OCI-LY3 (cell line): Measurements from ENCODE around the gene WWOX.

ENCODE experiments used
- CTCF ChIP-seq: fragments of 200-600, 300-600 bp; sonication (generic); IDR thresholded peaks from 2 replicates; pipeline ENCODE4 v1.5.1; 2014; ENCODE audit warnings: antibody characterized with exemption, low read length, low read depth
- EZH2phosphoT487 ChIP-seq: fragments of 200-600 bp; shearing (Covaris generic); IDR thresholded peaks from 2 replicates; pipeline ENCODE4 v1.6.1; 2018; ENCODE audit warnings: antibody characterized with exemption, mixed run types, low read depth

- TF ChIP-seq CTCF (no peak), EZH2phosphoT487 (no peak)
Observed at GRCh38 chr16:78695391-78695790, 595.9 kb downstream of the WWOX start.
